ENCODE measurements around the gene SEMA5B. TPM values are rescaled to one million over a fixed set of nuclear protein-coding genes. Genes with fewer than 3 reads are reported as not detected.

SEMA5B gene
- total RNA-seq, 2 experiments from 2014 or later = 0.22 TPM; not detected in 1

DNA sequence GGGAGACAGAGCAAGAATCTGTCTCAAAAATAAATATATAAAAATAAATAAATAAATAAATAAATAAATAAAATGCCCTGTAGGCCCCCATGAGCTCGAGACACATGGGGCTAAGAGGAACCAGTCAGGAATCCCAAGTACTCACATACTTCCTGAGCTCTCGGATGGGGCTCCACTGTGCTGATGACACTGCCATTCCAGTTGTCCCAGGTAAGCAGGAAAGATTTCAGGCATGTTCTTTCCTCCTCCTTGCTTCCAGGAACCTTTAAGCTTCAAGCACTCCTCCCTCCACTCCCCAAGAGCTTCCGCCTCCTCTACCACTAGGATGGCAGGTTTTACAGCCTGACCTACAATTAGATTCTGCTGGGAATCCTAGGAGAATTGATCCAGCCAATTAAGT is 119.3 kb downstream of the SEMA5B start:
- Mint-ChIP-seq H3K27me3 (peaks cover 33% of the 10 kb centered on the region), H3K4me3 (no peak overlapping the region), H3K4me1 (ENCODE audit: low read depth) (no peaks in the 10 kb centered on the region), H3K9me3 (no peaks in the 10 kb centered on the region), H3K36me3 (ENCODE audit: low read depth) (no peaks in the 10 kb centered on the region), H3K27ac (no peak overlapping the region)
- Histone ChIP-seq H3K27me3 (ENCODE audit: control insufficient read depth in 1 of 2, insufficient read depth in 2 of 2, low read length in 2 of 2) (peaks cover 8 to 13% of the 10 kb centered on the region in 2 experiments), H3K4me1 (ENCODE audit: insufficient read depth, low read length) (no peaks in the 10 kb centered on the region), H3K27ac (ENCODE audit: low read depth in 1 of 2, low read length in 2 of 2) (no peak overlapping the region), H3K9me3 (ENCODE audit: control insufficient read depth in 1 of 2, insufficient read depth in 1 of 2, low read length in 2 of 2) (no peaks in the 10 kb centered on the region), H3K36me3 (ENCODE audit: insufficient read depth, low read length) (no peaks in the 10 kb centered on the region), H3K4me3 (ENCODE audit: low read length) (no peak overlapping the region)
- intact Hi-C loops (cut with DNase I, micrococcal nuclease) = no loop called here
- ATAC-seq (ENCODE audit: poor library complexity) (no peak), DNase-seq (no peak)
- TF ChIP-seq CTCF (IDR thresholded peaks at IDR 0.05) = no peak
- ChIA-PET POLR2A (no interaction called here), CTCF (no interaction called here)

- no peaks in the 10 kb centered on the region for H3K4me1 ChIP-seq (ENCODE audit: insufficient read depth, low read length)
- peaks cover 5 to 11% of the 10 kb centered on the region in 2 experiments for H3K27me3 ChIP-seq (ENCODE audit: control insufficient read depth in 1 of 2, insufficient read depth in 2 of 2, low read length in 2 of 2)
- no peaks in the 10 kb centered on the region for H3K36me3 ChIP-seq (ENCODE audit: insufficient read depth, low read length)
- no peak overlapping the region for H3K4me3 Mint-ChIP-seq
- POLR2A ChIA-PET = no interaction called here
- peaks cover 32% of the 10 kb centered on the region for H3K27me3 Mint-ChIP-seq
- no peak overlapping the region for H3K4me3 ChIP-seq (ENCODE audit: low read length)
- CTCF ChIA-PET = no interaction called here
- no peaks in the 10 kb centered on the region for H3K9me3 ChIP-seq (ENCODE audit: control insufficient read depth in 1 of 2, insufficient read depth in 1 of 2, low read length in 2 of 2)
- ATAC-seq (ENCODE audit: poor library complexity) (no peak), DNase-seq (no peak)
- no peaks in the 10 kb centered on the region for H3K9me3 Mint-ChIP-seq
- TF ChIP-seq CTCF (IDR thresholded peaks at IDR 0.05) = no peak
- no peak overlapping the region for H3K27ac Mint-ChIP-seq
- no peaks in the 10 kb centered on the region for H3K4me1 Mint-ChIP-seq (ENCODE audit: low read depth)
- intact Hi-C loops (cut with DNase I, micrococcal nuclease) = no loop called here
- no peak overlapping the region for H3K27ac ChIP-seq (ENCODE audit: low read depth in 1 of 2, low read length in 2 of 2)
- no peaks in the 10 kb centered on the region for H3K36me3 Mint-ChIP-seq (ENCODE audit: low read depth)
These were observed 120.1 kb downstream of the SEMA5B start for GRCh38 chr3:122907471-122907870.

DNA sequence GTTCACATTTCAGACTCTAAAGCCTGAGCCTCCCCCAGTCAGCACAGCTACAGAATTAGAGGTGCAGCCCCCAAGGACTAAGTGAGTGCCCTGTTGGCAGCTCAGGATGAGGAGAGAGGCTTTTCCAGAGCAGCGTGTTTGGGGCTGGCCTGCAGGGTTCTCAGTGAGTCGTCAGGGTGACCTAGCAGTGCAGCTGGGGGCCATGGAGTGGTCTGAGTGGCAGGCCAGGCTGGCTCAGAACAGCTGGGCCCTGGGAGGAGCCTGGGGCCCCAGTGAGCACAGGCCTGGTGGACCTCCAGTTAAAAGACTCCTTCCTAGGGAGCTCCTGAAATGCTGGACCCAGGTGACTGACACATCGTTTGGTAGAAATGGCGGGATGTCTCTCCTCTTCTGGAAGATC is 124.4 kb downstream of the SEMA5B start:
- H3K36me3 Mint-ChIP-seq (ENCODE audit: low read depth) = no peaks in the 10 kb centered on the region
- ATAC-seq (ENCODE audit: poor library complexity) = no peak
- H3K27me3 Mint-ChIP-seq = peaks cover 9% of the 10 kb centered on the region
- Histone ChIP-seq H3K27me3 (ENCODE audit: control insufficient read depth in 1 of 2, insufficient read depth in 2 of 2, low read length in 2 of 2) (peaks cover 0 to 8% of the 10 kb centered on the region in 2 experiments), H3K9me3 (ENCODE audit: control insufficient read depth in 1 of 2, insufficient read depth in 1 of 2, low read length in 2 of 2) (no peaks in the 10 kb centered on the region), H3K36me3 (ENCODE audit: insufficient read depth, low read length) (no peaks in the 10 kb centered on the region), H3K4me1 (ENCODE audit: insufficient read depth, low read length) (no peaks in the 10 kb centered on the region), H3K4me3 (ENCODE audit: low read length) (no peak overlapping the region), H3K27ac (ENCODE audit: low read depth in 1 of 2, low read length in 2 of 2) (no peak overlapping the region)
- H3K9me3 Mint-ChIP-seq = no peaks in the 10 kb centered on the region
- CTCF ChIA-PET = no interaction called here
- intact Hi-C loops (cut with DNase I, micrococcal nuclease) = no loop called here
- TF ChIP-seq CTCF (IDR thresholded peaks at IDR 0.05) = no peak
- no peak for DNase-seq
- POLR2A ChIA-PET = no interaction called here
- no peak overlapping the region for H3K4me3 Mint-ChIP-seq
- no peak overlapping the region for H3K27ac Mint-ChIP-seq
- no peaks in the 10 kb centered on the region for H3K4me1 Mint-ChIP-seq (ENCODE audit: low read depth)
